Glutamatergic neuron (in vitro differentiated cells): ENCODE measurements around the gene ADCY4. TPM values are rescaled to one million over a fixed set of nuclear protein-coding genes. Genes with fewer than 3 reads are reported as not detected.
A peak's percentile ranks its signal among the peaks of the same experiment; 100 is the strongest.

Source experiments
- DNase-seq: peaks from one replicate; pipeline ENCODE4 v3.0.0; 2022
- H3K27ac Mint-ChIP-seq: one replicate; pipeline ENCODE4 v1.8.0; 2020; ENCODE audit warnings: mild to moderate bottlenecking, mixed read lengths, inconsistent platforms; ENCODE audit not compliant: unreplicated experiment
- H3K27me3 Mint-ChIP-seq: one replicate; pipeline ENCODE4 v1.8.0; 2020; ENCODE audit warnings: mild to moderate bottlenecking, moderate library complexity, mixed read lengths, inconsistent platforms; ENCODE audit not compliant: unreplicated experiment
- H3K36me3 Mint-ChIP-seq: one replicate; pipeline ENCODE4 v1.8.0; 2020; ENCODE audit warnings: mild to moderate bottlenecking, mixed read lengths, inconsistent platforms; ENCODE audit not compliant: unreplicated experiment
- H3K4me1 Mint-ChIP-seq: one replicate; pipeline ENCODE4 v1.8.0; 2020; ENCODE audit warnings: mild to moderate bottlenecking, low read depth, mixed read lengths, inconsistent platforms; ENCODE audit not compliant: unreplicated experiment
- H3K4me3 Mint-ChIP-seq: one replicate; pipeline ENCODE4 v1.8.0; 2020; ENCODE audit warnings: mild to moderate bottlenecking, mixed read lengths, inconsistent platforms; ENCODE audit not compliant: unreplicated experiment
- H3K9me3 Mint-ChIP-seq: one replicate; pipeline ENCODE4 v1.8.0; 2020; ENCODE audit warnings: mild to moderate bottlenecking, moderate library complexity, mixed read lengths, inconsistent platforms; ENCODE audit not compliant: unreplicated experiment
- CTCF ChIP-seq: fragments of 200-600 bp; sonication (generic); IDR thresholded peaks from one replicate; pipeline ENCODE4 v1.5.0; 2021; ENCODE audit not compliant: partially characterized antibody, unreplicated experiment
- total RNA-seq: library from RNA; stranded (reverse); fragmentation: NEBNext Ultra II Directional; extraction: Animal tissue kit (Norgen Biotek cat#: 25700); gene quantifications from one replicate; pipeline ENCODE4 v1.2.1, GENCODE V29; 2021; ENCODE audit not compliant: unreplicated experiment

ADCY4 gene
- total RNA-seq, 1 donor from 2014 or later, result not detected

- peaks cover 9% of the 10 kb centered on the region for H3K27me3 Mint-ChIP-seq
- TF ChIP-seq CTCF, result peak; percentile 19
- H3K4me3 Mint-ChIP-seq, result peak overlapping the region; percentile 55
- no peaks in the 10 kb centered on the region for H3K36me3 Mint-ChIP-seq
- no peak overlapping the region for H3K27ac Mint-ChIP-seq
- peaks cover 11% of the 10 kb centered on the region for H3K9me3 Mint-ChIP-seq
- H3K4me1 Mint-ChIP-seq, result peaks cover 7% of the 10 kb centered on the region
- DNase-seq, result no peak
Measured at GRCh38 chr14:24297190-24297964, 37.5 kb downstream of the ADCY4 start.

DNA sequence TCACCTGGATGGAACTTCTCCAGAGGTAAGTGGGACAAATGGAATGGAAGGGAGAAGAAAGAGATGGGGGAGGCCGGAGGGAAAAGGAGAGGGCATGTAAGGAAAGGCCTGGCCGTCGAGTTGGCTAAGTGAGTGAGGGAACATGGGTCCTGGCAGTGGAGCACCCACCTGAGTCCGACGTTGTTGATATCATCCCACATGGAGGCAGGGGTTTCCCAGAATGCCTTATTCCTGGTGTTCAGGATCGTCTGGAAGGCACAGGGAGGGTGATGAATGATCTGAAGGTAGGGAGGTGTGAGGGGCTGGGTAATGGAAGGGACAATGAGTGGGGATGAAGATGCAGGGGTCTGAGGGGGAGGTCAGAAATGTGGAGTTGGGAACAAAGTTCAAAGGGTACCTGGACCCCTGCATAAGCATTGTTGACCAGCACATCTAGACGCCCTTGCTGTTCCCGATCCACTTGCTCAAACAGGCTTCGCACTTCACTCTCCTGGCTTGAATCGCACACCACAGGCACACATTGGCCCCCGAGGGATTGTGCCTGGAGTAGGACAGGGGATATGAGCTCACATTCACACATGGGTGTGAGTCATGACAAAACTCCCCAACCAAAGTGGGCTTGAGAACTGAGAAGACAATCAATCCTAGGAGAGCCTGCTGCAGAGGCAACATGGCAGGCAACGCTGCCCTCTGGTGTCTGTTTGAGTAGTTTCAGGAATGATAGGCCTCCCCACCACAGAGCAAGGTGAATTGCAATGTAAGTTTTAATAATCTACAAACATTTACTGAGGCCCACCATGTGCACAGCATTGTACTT lies 38.3 kb downstream of the ADCY4 start:
- Mint-ChIP-seq H3K9me3 (peaks cover 11% of the 10 kb centered on the region), H3K27me3 (peaks cover 9% of the 10 kb centered on the region), H3K36me3 (no peaks in the 10 kb centered on the region), H3K4me1 (peaks cover 7% of the 10 kb centered on the region), H3K4me3 (no peak overlapping the region), H3K27ac (no peak overlapping the region)
- peak; percentile 67 for DNase-seq
- TF ChIP-seq CTCF, result peak; percentile 52

DNA sequence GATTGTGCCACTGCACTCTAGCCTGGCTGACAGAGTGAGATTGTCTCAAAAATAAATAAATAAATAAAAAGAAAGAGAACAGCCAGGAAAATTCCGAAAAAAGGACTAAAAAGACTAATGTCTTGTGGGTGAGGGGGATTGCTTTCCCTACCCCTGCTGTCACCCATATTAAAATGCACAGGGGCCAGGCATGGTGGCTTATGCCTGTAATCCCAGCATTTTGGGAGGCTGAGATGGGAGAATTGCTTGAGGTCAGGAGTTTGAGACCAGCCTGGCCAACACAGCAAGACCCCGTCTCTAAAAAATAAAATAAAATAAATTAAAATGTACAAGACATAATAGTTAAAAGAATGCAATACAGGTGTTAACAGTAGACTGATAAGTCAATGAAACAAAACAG lies 41.3 kb downstream of the ADCY4 start:
- H3K27me3 Mint-ChIP-seq, result no peaks in the 10 kb centered on the region
- no peak overlapping the region for H3K27ac Mint-ChIP-seq
- H3K4me1 Mint-ChIP-seq, result no peaks in the 10 kb centered on the region
- peaks cover 3% of the 10 kb centered on the region for H3K9me3 Mint-ChIP-seq
- no peak overlapping the region for H3K4me3 Mint-ChIP-seq
- TF ChIP-seq CTCF, result no peak
- H3K36me3 Mint-ChIP-seq, result no peaks in the 10 kb centered on the region
- no peak for DNase-seq

GRCh38 chr14:24292118-24292807 lies 42.6 kb downstream of the ADCY4 start:
- Mint-ChIP-seq H3K4me1 (no peaks in the 10 kb centered on the region), H3K4me3 (no peak overlapping the region), H3K9me3 (peaks cover 3% of the 10 kb centered on the region), H3K36me3 (no peaks in the 10 kb centered on the region), H3K27me3 (no peaks in the 10 kb centered on the region), H3K27ac (no peak overlapping the region)
- TF ChIP-seq CTCF, result no peak
- no peak for DNase-seq
